GM19025 (cell line): ENCODE data around the gene ALPK1.
"Not testable (repeated sequence)": the region's sequence is repeated elsewhere in the genome, so short reads cannot be mapped to it uniquely, and the experiment has no call there.

Experiments used
- ATAC-seq: cut with Tn5 transposase; IDR thresholded peaks from one replicate; pipeline ENCODE4 v1.9.1; 2021; ENCODE audit warnings: mild to moderate bottlenecking, low read depth, moderate library complexity; ENCODE audit not compliant: unreplicated experiment

The ALPK1 gene

DNA sequence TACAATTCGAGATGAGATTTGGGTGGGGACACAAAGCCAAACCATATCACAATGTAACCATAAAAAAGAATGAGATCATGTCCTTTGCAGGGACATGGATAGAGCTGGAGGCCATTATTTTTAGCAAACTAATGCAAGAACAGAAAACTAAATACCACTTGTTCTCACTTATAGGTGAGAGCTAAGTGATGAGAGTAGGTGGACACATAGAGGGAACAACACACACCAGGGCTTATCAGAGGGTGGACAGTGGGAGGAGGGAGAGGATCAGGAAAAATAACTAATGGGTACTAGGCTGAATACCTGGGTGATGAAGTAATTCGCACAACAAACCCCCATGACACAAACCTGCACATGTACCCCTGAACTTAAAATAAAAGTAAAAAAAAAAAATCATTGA is 145.1 kb downstream of the ALPK1 start:
- ATAC-seq = not testable (repeated sequence)

DNA sequence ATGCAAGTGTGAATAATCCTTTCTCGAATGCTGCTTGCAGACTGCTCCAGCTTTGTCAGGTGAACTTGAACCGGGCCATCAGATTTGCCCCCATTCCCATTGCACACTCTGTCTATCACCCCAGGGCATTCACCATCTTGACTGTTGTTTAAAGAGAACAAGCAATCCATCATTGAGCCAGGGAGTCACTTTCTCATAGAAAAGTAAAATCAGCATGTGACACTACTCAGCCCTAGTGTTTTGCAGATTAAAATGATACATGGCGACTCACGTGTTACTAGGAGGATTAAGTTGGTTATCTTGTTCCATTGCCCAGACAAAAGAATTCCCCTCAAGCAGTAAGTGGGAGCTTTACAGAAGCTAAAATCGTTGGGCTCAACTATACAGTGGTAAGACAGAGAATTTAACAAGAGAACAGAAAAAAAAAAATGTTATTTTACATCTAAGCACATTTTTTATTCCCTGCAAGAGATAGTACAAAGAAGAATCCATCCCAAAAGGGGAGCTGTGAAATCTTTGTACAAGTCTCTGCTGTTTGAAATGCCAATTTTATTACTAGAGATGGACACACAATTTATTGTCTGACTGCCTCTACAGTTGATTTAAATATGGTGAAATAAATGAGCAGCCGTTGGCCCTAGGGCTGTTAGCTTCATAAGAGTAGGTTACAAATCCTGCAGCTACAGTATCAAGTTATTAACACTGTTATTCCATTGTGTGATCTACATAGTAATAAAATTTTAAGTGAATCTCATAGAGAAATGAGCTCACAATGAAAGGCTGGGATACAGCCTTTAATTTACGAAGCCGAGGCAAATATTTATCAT is 151.3 kb downstream of the ALPK1 start:
- no peak for ATAC-seq

DNA sequence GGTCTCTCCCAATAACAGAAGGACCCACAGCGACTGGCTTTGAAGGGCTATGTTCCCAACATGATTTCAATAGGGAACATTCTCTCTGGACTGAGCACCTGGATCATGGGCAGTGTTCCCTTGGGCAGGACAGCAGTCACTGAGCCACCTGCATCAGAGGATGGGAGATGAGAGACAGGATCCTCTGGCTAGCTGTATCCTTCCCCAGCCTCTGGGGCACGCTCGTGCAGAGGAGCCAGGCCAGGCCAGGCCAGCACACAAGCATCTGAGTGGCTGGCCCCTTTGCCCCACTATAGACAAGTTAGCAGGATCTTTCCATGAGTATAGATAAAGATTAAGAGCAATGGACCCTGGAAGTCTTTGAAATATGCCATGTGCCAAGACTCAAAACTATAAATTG is 152.5 kb downstream of the ALPK1 start:
- ATAC-seq = no peak

DNA sequence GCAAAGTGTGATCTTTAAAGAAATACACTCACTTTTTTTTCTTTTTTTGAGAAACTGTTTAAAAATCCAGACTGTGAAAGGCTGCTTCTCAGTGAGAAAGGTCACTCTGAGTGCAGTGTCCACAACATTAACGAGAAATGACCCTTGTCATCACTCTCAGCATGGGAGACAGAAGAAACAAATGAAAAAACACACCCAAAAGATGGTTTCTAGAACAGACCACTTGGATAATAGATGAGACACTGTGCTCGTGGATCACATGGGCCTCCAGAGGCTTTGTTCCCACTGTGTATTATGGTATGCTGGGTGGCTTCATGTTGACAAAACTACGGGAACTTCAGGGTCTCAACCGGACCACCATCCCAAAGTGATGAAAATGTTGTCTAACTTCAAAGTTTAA is 153.9 kb downstream of the ALPK1 start:
- ATAC-seq = no peak

DNA sequence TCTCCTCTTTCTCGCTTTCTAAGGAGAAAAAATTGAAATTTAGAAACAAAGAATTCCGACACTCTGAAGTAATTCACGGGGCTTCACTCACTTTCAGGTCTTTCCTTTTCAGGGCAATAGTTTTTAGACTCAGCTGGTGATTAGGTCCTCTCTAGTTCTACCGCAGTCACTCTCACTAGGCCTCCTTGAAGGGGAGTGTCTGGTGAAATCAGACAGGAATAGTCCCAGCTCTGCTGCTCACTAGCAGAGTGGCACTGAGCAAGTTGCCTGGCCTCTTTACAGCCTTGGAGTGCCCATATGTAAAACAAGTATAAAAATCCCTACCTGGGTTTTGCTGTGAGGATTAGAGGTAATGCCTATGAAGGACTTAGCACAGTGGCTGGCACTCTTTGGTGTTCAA is 154.7 kb downstream of the ALPK1 start:
- ATAC-seq = no peak

DNA sequence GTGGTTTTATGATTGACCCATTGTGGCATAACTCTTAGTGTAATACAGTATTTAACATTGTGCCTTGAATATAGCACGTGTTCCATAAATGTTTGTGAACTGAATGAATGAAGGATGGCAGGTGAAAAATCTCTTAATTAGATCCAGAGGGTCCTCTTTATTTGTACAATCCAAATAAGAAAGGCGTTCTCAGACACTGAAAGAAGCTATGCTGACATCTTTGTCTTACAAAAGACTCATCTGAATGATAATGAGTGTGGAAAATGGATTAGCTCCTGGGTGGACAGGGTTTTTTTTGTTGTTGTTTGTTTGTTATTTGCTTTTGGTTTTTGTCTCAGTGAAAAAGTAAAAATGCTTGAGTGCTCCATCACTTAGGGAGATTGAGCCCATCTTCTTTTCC is 156.2 kb downstream of the ALPK1 start:
- no peak for ATAC-seq

DNA sequence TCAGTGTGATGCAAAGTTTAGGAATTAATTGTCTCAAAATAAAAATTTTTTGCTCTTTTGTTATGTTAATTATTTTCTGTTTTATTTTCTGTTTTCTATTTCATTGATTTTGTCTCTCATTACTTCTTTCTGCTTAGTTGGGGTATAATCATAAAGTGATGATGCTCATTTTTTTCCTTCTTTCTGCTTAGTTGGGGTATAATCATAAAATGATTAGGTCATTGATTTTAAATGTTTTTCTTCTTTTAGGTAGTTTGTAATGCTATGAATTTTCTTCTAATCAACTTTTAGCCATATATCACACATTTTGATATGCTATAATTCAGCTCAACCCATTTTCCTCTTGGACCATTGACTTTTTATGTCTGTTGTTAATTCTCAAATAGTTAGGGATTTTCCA is 175.1 kb downstream of the ALPK1 start:
- ATAC-seq = no peak

DNA sequence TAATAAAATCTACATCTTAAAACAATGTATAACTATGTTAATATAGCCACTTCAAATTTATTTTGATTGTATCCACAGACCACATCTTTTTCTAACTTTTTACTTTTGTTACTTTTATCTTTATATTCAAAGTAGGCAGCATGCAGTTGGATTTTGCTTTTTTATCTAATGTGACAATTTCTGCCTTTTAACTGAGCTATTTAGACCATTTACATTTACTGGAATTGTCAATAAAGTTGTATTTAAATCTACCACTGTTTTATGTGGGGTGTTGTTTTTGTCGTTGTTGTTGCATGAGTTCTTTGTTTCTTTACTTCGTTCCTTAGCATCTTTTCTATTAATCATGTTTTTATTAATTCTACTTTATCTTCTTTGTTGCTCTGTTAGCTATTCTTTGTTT is 176.8 kb downstream of the ALPK1 start:
- ATAC-seq = no peak

DNA sequence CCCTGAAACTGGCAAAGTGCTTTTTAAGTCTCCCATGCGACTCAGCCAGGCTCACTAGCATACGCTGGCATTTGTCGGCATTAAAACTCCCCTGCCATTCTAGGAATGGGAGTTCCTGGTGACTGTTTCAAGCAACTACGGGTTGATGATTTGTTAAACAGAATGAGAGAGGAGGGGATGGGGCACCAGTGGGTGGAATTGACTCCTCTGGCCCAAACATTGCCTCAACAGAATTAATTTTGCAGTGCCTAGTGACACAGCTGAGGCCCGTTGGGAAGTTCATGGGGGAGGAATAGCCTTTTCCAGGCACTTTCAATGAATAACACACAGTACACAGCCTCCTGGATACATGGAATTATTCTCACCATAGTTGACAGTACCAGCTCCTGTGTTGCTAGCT is 188.8 kb downstream of the ALPK1 start:
- ATAC-seq = no peak

DNA sequence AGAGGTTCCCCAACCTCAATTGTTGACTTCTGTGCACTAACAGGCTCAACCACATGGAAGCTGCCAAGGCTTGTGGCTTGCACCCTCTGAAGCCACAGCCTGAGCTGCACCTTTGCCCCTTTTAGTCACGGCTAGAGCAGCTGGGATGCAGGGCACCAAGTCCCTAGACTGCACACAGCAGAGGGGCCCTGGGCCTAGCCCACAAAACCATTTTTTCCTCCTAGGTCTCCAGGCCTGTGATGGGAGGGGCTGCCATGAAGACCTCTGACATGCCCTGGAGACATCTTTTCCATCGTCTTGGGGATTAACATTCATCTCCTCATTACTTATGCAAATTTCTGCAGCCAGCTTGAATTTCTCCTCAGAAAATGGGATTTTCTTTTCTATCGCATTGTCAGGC is 193.6 kb downstream of the ALPK1 start:
- not testable (repeated sequence) for ATAC-seq
